ENCODE measurements around the gene SLX4IP.
A peak's percentile ranks its signal among the peaks of the same experiment; 100 is the strongest.

DNA sequence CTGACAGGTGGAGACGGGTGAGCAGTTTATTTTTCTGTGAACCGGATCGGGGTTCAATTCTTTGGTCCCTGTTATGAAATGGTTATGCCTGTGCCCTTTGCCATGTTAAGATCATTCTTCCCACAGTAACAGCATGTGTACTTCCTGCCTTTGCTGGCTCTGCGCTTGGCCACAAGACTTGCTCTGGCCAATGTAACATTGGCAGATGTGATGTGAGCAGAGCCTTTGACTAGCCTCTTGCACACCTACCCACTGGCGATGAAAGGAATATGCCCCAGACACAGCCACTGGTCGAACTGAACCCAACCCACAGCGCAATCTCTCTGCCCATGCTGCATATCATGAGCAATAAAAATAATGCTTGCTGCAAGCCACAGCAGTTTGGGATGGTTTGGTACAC is 206.8 kb downstream of the SLX4IP start:
- TF ChIP-seq, protein P1, sequence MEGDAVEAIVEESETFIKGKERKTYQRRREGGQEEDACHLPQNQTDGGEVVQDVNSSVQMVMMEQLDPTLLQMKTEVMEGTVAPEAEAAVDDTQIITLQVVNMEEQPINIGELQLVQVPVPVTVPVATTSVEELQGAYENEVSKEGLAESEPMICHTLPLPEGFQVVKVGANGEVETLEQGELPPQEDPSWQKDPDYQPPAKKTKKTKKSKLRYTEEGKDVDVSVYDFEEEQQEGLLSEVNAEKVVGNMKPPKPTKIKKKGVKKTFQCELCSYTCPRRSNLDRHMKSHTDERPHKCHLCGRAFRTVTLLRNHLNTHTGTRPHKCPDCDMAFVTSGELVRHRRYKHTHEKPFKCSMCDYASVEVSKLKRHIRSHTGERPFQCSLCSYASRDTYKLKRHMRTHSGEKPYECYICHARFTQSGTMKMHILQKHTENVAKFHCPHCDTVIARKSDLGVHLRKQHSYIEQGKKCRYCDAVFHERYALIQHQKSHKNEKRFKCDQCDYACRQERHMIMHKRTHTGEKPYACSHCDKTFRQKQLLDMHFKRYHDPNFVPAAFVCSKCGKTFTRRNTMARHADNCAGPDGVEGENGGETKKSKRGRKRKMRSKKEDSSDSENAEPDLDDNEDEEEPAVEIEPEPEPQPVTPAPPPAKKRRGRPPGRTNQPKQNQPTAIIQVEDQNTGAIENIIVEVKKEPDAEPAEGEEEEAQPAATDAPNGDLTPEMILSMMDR (IDR thresholded peaks at IDR 0.05), result no peak
- peak in 1 of 3 donors; percentile 26 for TF ChIP-seq POLR2AphosphoS5 (IDR thresholded peaks at IDR 0.05)
- no peak for TF ChIP-seq POLR2A (IDR thresholded peaks at IDR 0.05)
- no peak for TF ChIP-seq EP300 (IDR thresholded peaks at IDR 0.05)
